H1 (cell line): ENCODE results near the gene SSBP3. TPM values are rescaled to one million over a fixed set of nuclear protein-coding genes. Genes with fewer than 3 reads are reported as not detected.

Source experiments
- BCL11A ChIP-seq, 2 experiments: IDR thresholded peaks; one replicate each; pipeline ENCODE4 v1.6.1; 2011; ENCODE audit warnings: low read depth in 2 of 2, low read length in 2 of 2, mild to moderate bottlenecking in 2 of 2
- CTBP2 ChIP-seq: IDR thresholded peaks from 2 replicates; pipeline ENCODE4 v1.7.0; 2011; ENCODE audit warnings: borderline replicate concordance, mild to moderate bottlenecking, moderate library complexity, mixed read lengths, low read length; ENCODE audit not compliant: insufficient read depth, insufficient read length
- KDM1A ChIP-seq: fragments of 200-600, 300-600 bp; sonication (generic); IDR thresholded peaks from 2 replicates; pipeline ENCODE4 v1.7.1; 2016; ENCODE audit warnings: mild to moderate bottlenecking, low read length, borderline replicate concordance
- PHF8 ChIP-seq: fragments of 200-600 bp; sonication (generic); conservative IDR thresholded peaks from 2 replicates; pipeline ENCODE4 v1.7.1; 2012; ENCODE audit warnings: low read depth, mild to moderate bottlenecking, inconsistent platforms, low read length, moderate library complexity
- POLR2AphosphoS5 ChIP-seq: IDR thresholded peaks from 2 replicates; pipeline ENCODE4 v1.6.1; 2011; ENCODE audit warnings: low read depth, low read length
- TAF1 ChIP-seq: IDR thresholded peaks from 2 replicates; pipeline ENCODE4 v1.6.1; 2011; ENCODE audit warnings: mild to moderate bottlenecking, low read depth, low read length
- polyA plus RNA-seq, 7 experiments: library from polyadenylated mRNA; depleted of rRNA in 3 of 7; stranded (reverse) in 5 of 7; unstranded in 2 of 7; fragments of >200 nt in 5 of 7; fragments of 200-250 nt in 2 of 7; gene quantifications; 1 replicate in 5 of 7; 2 replicates in 1 of 7; 4 replicates in 1 of 7; pipeline versions ENCODE4 v1.2.1 to v1.2.3, GENCODE V29; 2011 to 2013; ENCODE audit warnings: missing spikeins in 2 of 7, mixed read lengths in 2 of 7
- total RNA-seq: library from RNA; stranded (reverse); fragmentation: NEBNext Ultra II Directional; extraction: Animal tissue kit (Norgen Biotek cat#: 25700); gene quantifications from 2 replicates; pipeline ENCODE4 v1.2.1, GENCODE V29; 2021
- TF ChIP-seq, protein P1 (sequence below): fragments of 300-600 bp; sonication (generic); IDR thresholded peaks from 2 replicates; pipeline ENCODE4 v1.7.1; 2012; ENCODE audit warnings: low read length, moderate library complexity, mild to moderate bottlenecking, inconsistent platforms; ENCODE audit not compliant: insufficient replicate concordance
- TF ChIP-seq, protein P2 (sequence below), 3 experiments: IDR thresholded peaks; 1 replicate in 2 of 3; 2 replicates in 1 of 3; pipeline versions ENCODE4 v1.5.1 to v1.6.1; 2011; ENCODE audit warnings: low read length in 3 of 3, mild to moderate bottlenecking in 3 of 3, inconsistent platforms in 2 of 3, low read depth in 1 of 3, moderate library complexity in 1 of 3; ENCODE audit not compliant: insufficient read depth in 1 of 3; ENCODE audit errors: control extremely low read depth in 1 of 3

SSBP3 gene
- total and polyA plus RNA-seq, 2 of the 8 experiments (the other 6 are each of a cell fraction or from before 2014, with no cell fraction given) = 99.7 to 133 TPM

DNA sequence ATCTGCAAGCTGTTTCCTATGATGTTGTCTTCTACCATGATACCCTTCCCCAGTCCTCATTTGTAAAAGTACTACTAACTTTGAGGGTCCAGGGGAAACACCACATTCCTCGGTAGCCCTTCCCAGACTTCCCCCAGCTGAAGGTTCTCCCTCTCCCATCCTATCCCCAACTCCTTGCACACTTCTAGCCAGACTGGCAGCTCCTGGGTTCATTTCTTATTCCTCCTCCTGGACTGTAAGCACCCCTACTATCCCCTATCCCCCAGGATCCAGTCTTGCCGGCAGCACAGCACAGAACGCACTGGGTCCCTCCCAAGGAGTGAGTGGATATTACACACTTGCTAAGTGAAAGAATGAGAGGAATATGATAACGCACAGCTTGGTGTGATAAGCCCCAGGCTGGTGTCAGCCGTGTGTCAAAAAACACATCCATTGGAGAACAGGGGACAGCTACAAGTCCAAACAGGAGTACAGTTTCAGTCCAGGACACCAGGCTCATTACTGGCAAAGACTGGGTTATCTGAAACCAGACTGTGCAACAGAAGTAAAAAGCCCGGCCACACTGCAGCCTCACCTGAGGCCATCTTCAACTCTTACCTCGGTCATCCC is 100.2 kb downstream of the SSBP3 start (continued):
- TF ChIP-seq, protein P1, sequence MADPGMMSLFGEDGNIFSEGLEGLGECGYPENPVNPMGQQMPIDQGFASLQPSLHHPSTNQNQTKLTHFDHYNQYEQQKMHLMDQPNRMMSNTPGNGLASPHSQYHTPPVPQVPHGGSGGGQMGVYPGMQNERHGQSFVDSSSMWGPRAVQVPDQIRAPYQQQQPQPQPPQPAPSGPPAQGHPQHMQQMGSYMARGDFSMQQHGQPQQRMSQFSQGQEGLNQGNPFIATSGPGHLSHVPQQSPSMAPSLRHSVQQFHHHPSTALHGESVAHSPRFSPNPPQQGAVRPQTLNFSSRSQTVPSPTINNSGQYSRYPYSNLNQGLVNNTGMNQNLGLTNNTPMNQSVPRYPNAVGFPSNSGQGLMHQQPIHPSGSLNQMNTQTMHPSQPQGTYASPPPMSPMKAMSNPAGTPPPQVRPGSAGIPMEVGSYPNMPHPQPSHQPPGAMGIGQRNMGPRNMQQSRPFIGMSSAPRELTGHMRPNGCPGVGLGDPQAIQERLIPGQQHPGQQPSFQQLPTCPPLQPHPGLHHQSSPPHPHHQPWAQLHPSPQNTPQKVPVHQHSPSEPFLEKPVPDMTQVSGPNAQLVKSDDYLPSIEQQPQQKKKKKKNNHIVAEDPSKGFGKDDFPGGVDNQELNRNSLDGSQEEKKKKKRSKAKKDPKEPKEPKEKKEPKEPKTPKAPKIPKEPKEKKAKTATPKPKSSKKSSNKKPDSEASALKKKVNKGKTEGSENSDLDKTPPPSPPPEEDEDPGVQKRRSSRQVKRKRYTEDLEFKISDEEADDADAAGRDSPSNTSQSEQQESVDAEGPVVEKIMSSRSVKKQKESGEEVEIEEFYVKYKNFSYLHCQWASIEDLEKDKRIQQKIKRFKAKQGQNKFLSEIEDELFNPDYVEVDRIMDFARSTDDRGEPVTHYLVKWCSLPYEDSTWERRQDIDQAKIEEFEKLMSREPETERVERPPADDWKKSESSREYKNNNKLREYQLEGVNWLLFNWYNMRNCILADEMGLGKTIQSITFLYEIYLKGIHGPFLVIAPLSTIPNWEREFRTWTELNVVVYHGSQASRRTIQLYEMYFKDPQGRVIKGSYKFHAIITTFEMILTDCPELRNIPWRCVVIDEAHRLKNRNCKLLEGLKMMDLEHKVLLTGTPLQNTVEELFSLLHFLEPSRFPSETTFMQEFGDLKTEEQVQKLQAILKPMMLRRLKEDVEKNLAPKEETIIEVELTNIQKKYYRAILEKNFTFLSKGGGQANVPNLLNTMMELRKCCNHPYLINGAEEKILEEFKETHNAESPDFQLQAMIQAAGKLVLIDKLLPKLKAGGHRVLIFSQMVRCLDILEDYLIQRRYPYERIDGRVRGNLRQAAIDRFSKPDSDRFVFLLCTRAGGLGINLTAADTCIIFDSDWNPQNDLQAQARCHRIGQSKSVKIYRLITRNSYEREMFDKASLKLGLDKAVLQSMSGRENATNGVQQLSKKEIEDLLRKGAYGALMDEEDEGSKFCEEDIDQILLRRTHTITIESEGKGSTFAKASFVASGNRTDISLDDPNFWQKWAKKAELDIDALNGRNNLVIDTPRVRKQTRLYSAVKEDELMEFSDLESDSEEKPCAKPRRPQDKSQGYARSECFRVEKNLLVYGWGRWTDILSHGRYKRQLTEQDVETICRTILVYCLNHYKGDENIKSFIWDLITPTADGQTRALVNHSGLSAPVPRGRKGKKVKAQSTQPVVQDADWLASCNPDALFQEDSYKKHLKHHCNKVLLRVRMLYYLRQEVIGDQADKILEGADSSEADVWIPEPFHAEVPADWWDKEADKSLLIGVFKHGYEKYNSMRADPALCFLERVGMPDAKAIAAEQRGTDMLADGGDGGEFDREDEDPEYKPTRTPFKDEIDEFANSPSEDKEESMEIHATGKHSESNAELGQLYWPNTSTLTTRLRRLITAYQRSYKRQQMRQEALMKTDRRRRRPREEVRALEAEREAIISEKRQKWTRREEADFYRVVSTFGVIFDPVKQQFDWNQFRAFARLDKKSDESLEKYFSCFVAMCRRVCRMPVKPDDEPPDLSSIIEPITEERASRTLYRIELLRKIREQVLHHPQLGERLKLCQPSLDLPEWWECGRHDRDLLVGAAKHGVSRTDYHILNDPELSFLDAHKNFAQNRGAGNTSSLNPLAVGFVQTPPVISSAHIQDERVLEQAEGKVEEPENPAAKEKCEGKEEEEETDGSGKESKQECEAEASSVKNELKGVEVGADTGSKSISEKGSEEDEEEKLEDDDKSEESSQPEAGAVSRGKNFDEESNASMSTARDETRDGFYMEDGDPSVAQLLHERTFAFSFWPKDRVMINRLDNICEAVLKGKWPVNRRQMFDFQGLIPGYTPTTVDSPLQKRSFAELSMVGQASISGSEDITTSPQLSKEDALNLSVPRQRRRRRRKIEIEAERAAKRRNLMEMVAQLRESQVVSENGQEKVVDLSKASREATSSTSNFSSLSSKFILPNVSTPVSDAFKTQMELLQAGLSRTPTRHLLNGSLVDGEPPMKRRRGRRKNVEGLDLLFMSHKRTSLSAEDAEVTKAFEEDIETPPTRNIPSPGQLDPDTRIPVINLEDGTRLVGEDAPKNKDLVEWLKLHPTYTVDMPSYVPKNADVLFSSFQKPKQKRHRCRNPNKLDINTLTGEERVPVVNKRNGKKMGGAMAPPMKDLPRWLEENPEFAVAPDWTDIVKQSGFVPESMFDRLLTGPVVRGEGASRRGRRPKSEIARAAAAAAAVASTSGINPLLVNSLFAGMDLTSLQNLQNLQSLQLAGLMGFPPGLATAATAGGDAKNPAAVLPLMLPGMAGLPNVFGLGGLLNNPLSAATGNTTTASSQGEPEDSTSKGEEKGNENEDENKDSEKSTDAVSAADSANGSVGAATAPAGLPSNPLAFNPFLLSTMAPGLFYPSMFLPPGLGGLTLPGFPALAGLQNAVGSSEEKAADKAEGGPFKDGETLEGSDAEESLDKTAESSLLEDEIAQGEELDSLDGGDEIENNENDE = no peak
- TF ChIP-seq POLR2AphosphoS5 (no peak), CTBP2 (no peak), BCL11A (IDR thresholded peaks at IDR 0.05; ENCODE audit: low read depth in 2 of 2, low read length in 2 of 2) (no peak), KDM1A (no peak), PHF8 (no peak), TAF1 (no peak)
- TF ChIP-seq, protein P2, sequence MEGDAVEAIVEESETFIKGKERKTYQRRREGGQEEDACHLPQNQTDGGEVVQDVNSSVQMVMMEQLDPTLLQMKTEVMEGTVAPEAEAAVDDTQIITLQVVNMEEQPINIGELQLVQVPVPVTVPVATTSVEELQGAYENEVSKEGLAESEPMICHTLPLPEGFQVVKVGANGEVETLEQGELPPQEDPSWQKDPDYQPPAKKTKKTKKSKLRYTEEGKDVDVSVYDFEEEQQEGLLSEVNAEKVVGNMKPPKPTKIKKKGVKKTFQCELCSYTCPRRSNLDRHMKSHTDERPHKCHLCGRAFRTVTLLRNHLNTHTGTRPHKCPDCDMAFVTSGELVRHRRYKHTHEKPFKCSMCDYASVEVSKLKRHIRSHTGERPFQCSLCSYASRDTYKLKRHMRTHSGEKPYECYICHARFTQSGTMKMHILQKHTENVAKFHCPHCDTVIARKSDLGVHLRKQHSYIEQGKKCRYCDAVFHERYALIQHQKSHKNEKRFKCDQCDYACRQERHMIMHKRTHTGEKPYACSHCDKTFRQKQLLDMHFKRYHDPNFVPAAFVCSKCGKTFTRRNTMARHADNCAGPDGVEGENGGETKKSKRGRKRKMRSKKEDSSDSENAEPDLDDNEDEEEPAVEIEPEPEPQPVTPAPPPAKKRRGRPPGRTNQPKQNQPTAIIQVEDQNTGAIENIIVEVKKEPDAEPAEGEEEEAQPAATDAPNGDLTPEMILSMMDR (IDR thresholded peaks at IDR 0.05; ENCODE audit: control extremely low read depth in 1 of 3, insufficient read depth in 1 of 3, low read depth in 1 of 3, low read length in 3 of 3) = no peak
